ENCODE data around the gene PYDC2. TPM values are rescaled to one million over a fixed set of nuclear protein-coding genes. Genes with fewer than 3 reads are reported as not detected.

The PYDC2 gene
- total and polyA plus RNA-seq, 10 of the 15 experiments (the other 5 are each of a cell fraction or from before 2014, with no cell fraction given): not detected

- FAIRE-seq (no peak), ATAC-seq (no peak), DNase-seq (ENCODE audit: low read depth, low spot score) (no peak)
- H3K27me3 ChIP-seq (replicated peaks in 1 of 2; ENCODE audit: control insufficient read depth in 2 of 2, insufficient read depth in 2 of 2, low read length in 1 of 2): no peaks in the 10 kb centered on the region
- ChIA-PET RAD21 (ENCODE audit: unreplicated experiment) (no interaction called here), POLR2A (no interaction called here), SMC1A (ENCODE audit: uncharacterized antibody, unreplicated experiment) (no interaction called here), CTCF (interaction anchor here (1.1 kb wide), 1 partner anchor 17 kb away, joined by 3 read pairs; no protein-coding TSS in a partner anchor)
- no peaks in the 10 kb centered on the region for H3K36me3 ChIP-seq (ENCODE audit: control insufficient read depth in 2 of 2, insufficient read depth in 2 of 2, low read length in 1 of 2)
- H3K9ac ChIP-seq (ENCODE audit: control insufficient read depth, insufficient read depth, low read length): no peak overlapping the region
- H3K4me1 ChIP-seq (ENCODE audit: control insufficient read depth, insufficient read depth, low read length): no peaks in the 10 kb centered on the region
- no peak overlapping the region for H3K4me2 ChIP-seq (ENCODE audit: control insufficient read depth, insufficient read depth)
- intact Hi-C loops (cut with micrococcal nuclease; ENCODE audit: unreplicated experiment): no loop called here
- no peak overlapping the region for H3K4me3 ChIP-seq
- H3K9me3 ChIP-seq (replicated peaks; ENCODE audit: control insufficient read depth, insufficient read depth, low read length): no peaks in the 10 kb centered on the region
- in situ Hi-C loops (cut with MboI): no loop called here
- TF ChIP-seq POLR2A (IDR thresholded peaks at IDR 0.05; ENCODE audit: low read depth, low read length): no peak
- TF ChIP-seq NBN (IDR thresholded peaks at IDR 0.05): no peak
- TF ChIP-seq MAX (IDR thresholded peaks at IDR 0.05; ENCODE audit: low read depth, low read length): no peak
- no peak for TF ChIP-seq EP300 (IDR thresholded peaks at IDR 0.05; ENCODE audit: borderline replicate concordance in 1 of 2, control insufficient read depth in 1 of 2, low read depth in 2 of 2, low read length in 2 of 2)
- TF ChIP-seq IRF4 (IDR thresholded peaks at IDR 0.05; ENCODE audit: low read depth, low read length): no peak
- TF ChIP-seq FOS (IDR thresholded peaks at IDR 0.05; ENCODE audit: borderline replicate concordance, extremely low read depth, insufficient read length): no peak
- TF ChIP-seq SMC3 (IDR thresholded peaks at IDR 0.05; ENCODE audit: borderline replicate concordance, low read length): no peak
- TF ChIP-seq RB1 (IDR thresholded peaks at IDR 0.05; ENCODE audit: borderline replicate concordance): no peak
- TF ChIP-seq HDAC2 (IDR thresholded peaks at IDR 0.05): no peak
- no peak for TF ChIP-seq BHLHE40 (IDR thresholded peaks at IDR 0.05; ENCODE audit: borderline replicate concordance in 1 of 2, low read depth in 2 of 2, low read length in 1 of 2)
- no peak for TF ChIP-seq EZH2 (IDR thresholded peaks at IDR 0.05; ENCODE audit: borderline replicate concordance, control insufficient read depth, low read depth, low read length)
- no peak for TF ChIP-seq PAX8 (IDR thresholded peaks at IDR 0.05)
- TF ChIP-seq GATAD2B (conservative IDR thresholded peaks at IDR 0.05; ENCODE audit: low read depth): no peak
- no peak for TF ChIP-seq MEF2B (IDR thresholded peaks at IDR 0.05; ENCODE audit: partially characterized antibody, poor library complexity, severe bottlenecking)
- TF ChIP-seq RAD21 (IDR thresholded peaks at IDR 0.05; ENCODE audit: insufficient read depth, low read depth, low read length): no peak
- no peak for TF ChIP-seq ELK1 (IDR thresholded peaks at IDR 0.05; ENCODE audit: low read depth, low read length)
- TF ChIP-seq DPF2 (IDR thresholded peaks at IDR 0.05): no peak
- TF ChIP-seq WRNIP1 (IDR thresholded peaks at IDR 0.05; ENCODE audit: borderline replicate concordance, low read depth, low read length): no peak
- TF ChIP-seq SMARCA5 (IDR thresholded peaks at IDR 0.05): no peak
- no peak overlapping the region for H3K27ac ChIP-seq (ENCODE audit: control insufficient read depth, insufficient read depth)
- H2AFZ ChIP-seq (ENCODE audit: control insufficient read depth, low read depth, low read length): no peak overlapping the region
- no peaks in the 10 kb centered on the region for H3K79me2 ChIP-seq (ENCODE audit: control insufficient read depth, insufficient read depth, low read length)
- H4K20me1 ChIP-seq (ENCODE audit: control insufficient read depth, insufficient read depth): no peaks in the 10 kb centered on the region
- no TSS peak for BruUV-seq (replicated peaks)
Observed at GRCh38 chr3:191470080-191470479, 9.1 kb downstream of the PYDC2 start.

Measured in GM12878 (cell line).